ENCODE data around the gene SARS2. TPM values are rescaled to one million over a fixed set of nuclear protein-coding genes. Genes with fewer than 3 reads are reported as not detected.

SARS2 gene
- total RNA-seq, result 10 to 100 TPM; 22.0 to 33.5 (median 26.0) TPM
- total RNA-seq (2013), result 17.1 TPM
- total RNA-seq, result 0.87 to 5.1 (median 2.7) reads per million in 29 experiments

- ChIA-PET CTCF (interaction anchor here (0.5 to 2.2 kb wide), 23 partner anchors 10 to 556 kb away, joined by 3 to 33 read pairs (median 5); partner anchors contain the start of genes ACTN4 (in 1 of the 2), ECH1 (in 1 of the 2), EIF3K (in 1 of the 2) and FAM98C (in 1 of the 2)), POLR2A (interaction anchor here (0.5 to 2.3 kb wide), 5 partner anchors 24 to 542 kb away, joined by 4 to 23 read pairs (median 8); partner anchors contain the start of genes GGN (in 1 of the 2), NFKBIB (in 1 of the 2) and SIRT2 (in 1 of the 2))
- H3K36me3 Mint-ChIP-seq, result peaks cover 21% of the 10 kb centered on the region
- H3K4me3 Mint-ChIP-seq, result peak within 1 kb of the TSS; percentile 97 to 99 (median 97)
- H3K4me1 Mint-ChIP-seq, result peaks cover 34 to 53% (median 39%) of the 10 kb centered on the region in 3 donors
- H3K27me3 ChIP-seq (replicated peaks in 1 of 2; ENCODE audit: control insufficient read depth in 2 of 2, extremely low read depth in 1 of 2, insufficient read depth in 2 of 2, low read length in 1 of 2), result no peaks in the 10 kb centered on the region
- peaks cover 0 to 5% (median 0%) of the 10 kb centered on the region in 3 donors for H3K9me3 Mint-ChIP-seq
- H3K9me3 ChIP-seq, result no peaks in the 10 kb centered on the region
- WGBS (ENCODE audit: insufficient coverage), result under 1% methylated on average over 45 of the region's 49 CpGs
- ATAC-seq (replicated peaks in 1 of 4), result peak; percentile 63 to 77 (median 70)
- peaks cover 10 to 74% of the 10 kb centered on the region in 2 experiments for H3K4me1 ChIP-seq (ENCODE audit: control insufficient read depth in 1 of 2, extremely low read depth in 1 of 2, insufficient read depth in 2 of 2, low read length in 2 of 2)
- H3K27ac ChIP-seq (ENCODE audit: low read length), result peak within 1 kb of the TSS; percentile 86
- peak within 1 kb of the TSS; percentile 86 to 89 for H3K4me3 ChIP-seq (ENCODE audit: control insufficient read depth in 1 of 2, extremely low read depth in 1 of 2, low read length in 1 of 2)
- H3K36me3 ChIP-seq (ENCODE audit: control insufficient read depth in 2 of 2, extremely low read depth in 1 of 2, insufficient read depth in 1 of 2, low read length in 1 of 2), result peaks cover 15 to 20% of the 10 kb centered on the region in 2 donors
- H3K27me3 Mint-ChIP-seq, result no peaks in the 10 kb centered on the region
- DNase-seq, result peak in 32 of 35 experiments; percentile 84 to 98 (median 90)
- peak within 1 kb of the TSS; percentile 96 to 99 for H3K27ac Mint-ChIP-seq
Observed at GRCh38 chr19:38929929-38930775, at the start of gene SARS2. SARS2 (minus strand) TSS chr19:38930763; CDS start chr19:38930736, 27 bp downstream.

GRCh38 chr19:38979812-38980211, 49.2 kb upstream of the SARS2 start:
- H3K9me3 ChIP-seq, result no peaks in the 10 kb centered on the region
- H3K27me3 ChIP-seq (replicated peaks in 1 of 2; ENCODE audit: control insufficient read depth in 2 of 2, extremely low read depth in 1 of 2, insufficient read depth in 2 of 2, low read length in 1 of 2), result peaks cover 0 to 38% of the 10 kb centered on the region in 2 experiments
- no peak for DNase-seq
- ChIA-PET CTCF (no interaction called here), POLR2A (no interaction called here)
- Mint-ChIP-seq H3K4me3 (no peak overlapping the region), H3K9me3 (peaks cover 0 to 4% (median 0%) of the 10 kb centered on the region in 3 donors), H3K27ac (no peak overlapping the region), H3K36me3 (no peaks in the 10 kb centered on the region), H3K27me3 (peaks cover 34% of the 10 kb centered on the region in 2 donors), H3K4me1 (peaks cover 9 to 11% (median 10%) of the 10 kb centered on the region in 3 donors)
- WGBS (ENCODE audit: insufficient coverage), result 90% methylated on average over 2 of the region's 5 CpGs
- no peaks in the 10 kb centered on the region for H3K36me3 ChIP-seq (ENCODE audit: control insufficient read depth in 2 of 2, extremely low read depth in 1 of 2, insufficient read depth in 1 of 2, low read length in 1 of 2)
- H3K4me3 ChIP-seq (ENCODE audit: control insufficient read depth in 1 of 2, extremely low read depth in 1 of 2, low read length in 1 of 2), result no peak overlapping the region
- H3K27ac ChIP-seq (ENCODE audit: low read length), result no peak overlapping the region
- peaks cover 0 to 10% of the 10 kb centered on the region in 2 experiments for H3K4me1 ChIP-seq (ENCODE audit: control insufficient read depth in 1 of 2, extremely low read depth in 1 of 2, insufficient read depth in 2 of 2, low read length in 2 of 2)
- no peak for ATAC-seq (replicated peaks in 1 of 4)

DNA sequence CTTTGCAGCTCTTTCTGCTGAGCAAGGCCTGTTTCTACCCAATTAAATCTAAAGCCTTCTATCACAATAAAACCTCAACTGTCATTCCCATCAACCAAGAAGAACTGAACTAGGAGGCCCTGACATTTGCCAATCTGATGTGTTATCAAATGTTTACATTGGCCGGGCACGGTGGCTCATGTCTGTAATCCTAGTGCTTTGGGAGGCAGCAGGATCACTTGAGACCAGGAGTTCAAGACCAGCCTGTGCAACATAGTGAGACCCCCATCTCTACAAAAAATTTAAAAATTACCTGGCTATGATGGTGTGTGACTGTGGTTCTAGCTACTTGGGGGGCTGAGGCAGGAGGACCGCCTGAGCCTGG, 47.7 kb upstream of the SARS2 start:
- no CpG with 5 or more reads among the region's 3 CpGs for whole genome bisulfite sequencing (ENCODE audit: insufficient coverage)
- CTCF ChIA-PET, result no interaction called here

GRCh38 chr19:38977445-38978325, 47.1 kb upstream of the SARS2 start:
- H3K27ac ChIP-seq (ENCODE audit: low read length), result no peak overlapping the region
- peaks cover 0 to 4% (median 0%) of the 10 kb centered on the region in 3 donors for H3K9me3 Mint-ChIP-seq
- H3K9me3 ChIP-seq, result no peaks in the 10 kb centered on the region
- DNase-seq (no peak), ATAC-seq (replicated peaks in 1 of 4) (no peak)
- H3K4me3 Mint-ChIP-seq, result no peak overlapping the region
- ChIA-PET POLR2A (interaction anchor here in 1 of 2 donors (0.6 kb wide), 1 partner anchor 89 kb away, joined by 3 read pairs; no protein-coding TSS in a partner anchor), CTCF (no interaction called here)
- peaks cover 40 to 42% of the 10 kb centered on the region in 2 donors for H3K27me3 Mint-ChIP-seq
- H3K36me3 ChIP-seq (ENCODE audit: control insufficient read depth in 2 of 2, extremely low read depth in 1 of 2, insufficient read depth in 1 of 2, low read length in 1 of 2), result no peaks in the 10 kb centered on the region
- no peak overlapping the region for H3K27ac Mint-ChIP-seq
- WGBS (ENCODE audit: insufficient coverage), result 17% methylated on average over 7 of the region's 15 CpGs
- H3K4me3 ChIP-seq (ENCODE audit: control insufficient read depth in 1 of 2, extremely low read depth in 1 of 2, low read length in 1 of 2), result no peak overlapping the region
- peaks cover 0 to 43% of the 10 kb centered on the region in 2 experiments for H3K27me3 ChIP-seq (replicated peaks in 1 of 2; ENCODE audit: control insufficient read depth in 2 of 2, extremely low read depth in 1 of 2, insufficient read depth in 2 of 2, low read length in 1 of 2)
- no peaks in the 10 kb centered on the region for H3K36me3 Mint-ChIP-seq
- peaks cover 9 to 16% (median 11%) of the 10 kb centered on the region in 3 donors for H3K4me1 Mint-ChIP-seq
- peaks cover 0 to 10% of the 10 kb centered on the region in 2 experiments for H3K4me1 ChIP-seq (ENCODE audit: control insufficient read depth in 1 of 2, extremely low read depth in 1 of 2, insufficient read depth in 2 of 2, low read length in 2 of 2)

More for the DNA sequence above, 47.7 kb upstream of the SARS2 start:
- POLR2A ChIA-PET, result no interaction called here
- ATAC-seq (replicated peaks in 1 of 4), result no peak
- H3K4me3 Mint-ChIP-seq, result no peak overlapping the region
- H3K27ac ChIP-seq (ENCODE audit: low read length), result no peak overlapping the region
- H3K27me3 Mint-ChIP-seq, result peaks cover 40 to 42% of the 10 kb centered on the region in 2 donors
- no peak for DNase-seq
- no peak overlapping the region for H3K4me3 ChIP-seq (ENCODE audit: control insufficient read depth in 1 of 2, extremely low read depth in 1 of 2, low read length in 1 of 2)
- H3K9me3 ChIP-seq, result no peaks in the 10 kb centered on the region
- no peak overlapping the region for H3K27ac Mint-ChIP-seq
- H3K4me1 Mint-ChIP-seq, result peaks cover 9 to 16% (median 11%) of the 10 kb centered on the region in 3 donors
- peaks cover 0 to 41% of the 10 kb centered on the region in 2 experiments for H3K27me3 ChIP-seq (replicated peaks in 1 of 2; ENCODE audit: control insufficient read depth in 2 of 2, extremely low read depth in 1 of 2, insufficient read depth in 2 of 2, low read length in 1 of 2)
- no peaks in the 10 kb centered on the region for H3K36me3 Mint-ChIP-seq
- no peaks in the 10 kb centered on the region for H3K36me3 ChIP-seq (ENCODE audit: control insufficient read depth in 2 of 2, extremely low read depth in 1 of 2, insufficient read depth in 1 of 2, low read length in 1 of 2)
- H3K9me3 Mint-ChIP-seq, result peaks cover 0 to 4% (median 0%) of the 10 kb centered on the region in 3 donors
- H3K4me1 ChIP-seq (ENCODE audit: control insufficient read depth in 1 of 2, extremely low read depth in 1 of 2, insufficient read depth in 2 of 2, low read length in 2 of 2), result peaks cover 0 to 10% of the 10 kb centered on the region in 2 experiments

- Histone ChIP-seq H3K27ac (ENCODE audit: low read length) (no peak overlapping the region), H3K36me3 (ENCODE audit: control insufficient read depth in 2 of 2, extremely low read depth in 1 of 2, insufficient read depth in 1 of 2, low read length in 1 of 2) (no peaks in the 10 kb centered on the region), H3K9me3 (no peaks in the 10 kb centered on the region), H3K4me1 (ENCODE audit: control insufficient read depth in 1 of 2, extremely low read depth in 1 of 2, insufficient read depth in 2 of 2, low read length in 2 of 2) (peaks cover 0 to 10% of the 10 kb centered on the region in 2 experiments), H3K4me3 (ENCODE audit: control insufficient read depth in 1 of 2, extremely low read depth in 1 of 2, low read length in 1 of 2) (no peak overlapping the region), H3K27me3 (replicated peaks in 1 of 2; ENCODE audit: control insufficient read depth in 2 of 2, extremely low read depth in 1 of 2, insufficient read depth in 2 of 2, low read length in 1 of 2) (peaks cover 0 to 38% of the 10 kb centered on the region in 2 experiments)
- ATAC-seq (replicated peaks in 1 of 4) (no peak), DNase-seq (no peak)
- Mint-ChIP-seq H3K36me3 (no peaks in the 10 kb centered on the region), H3K27ac (peak overlapping the region in 1 of 2 donors; percentile 49), H3K4me3 (peak overlapping the region; percentile 43 to 73 (median 53)), H3K9me3 (peaks cover 0 to 4% (median 0%) of the 10 kb centered on the region in 3 donors), H3K27me3 (peaks cover 40 to 42% of the 10 kb centered on the region in 2 donors), H3K4me1 (peaks cover 9 to 16% (median 11%) of the 10 kb centered on the region in 3 donors)
- CTCF ChIA-PET, result no interaction called here
- 36% methylated on average over 16 of the region's 22 CpGs for WGBS (ENCODE audit: insufficient coverage)
- POLR2A ChIA-PET, result interaction anchor here in 1 of 2 donors (0.6 kb wide), 1 partner anchor 950 kb away, joined by 8 read pairs; no protein-coding TSS in a partner anchor
Observed at GRCh38 chr19:38975861-38976271, 45.3 kb upstream of the SARS2 start.

Data from T-cell (primary cell).